HepG2 (cell line): ENCODE measurements around the gene NBL1. TPM values are rescaled to one million over a fixed set of nuclear protein-coding genes. Genes with fewer than 3 reads are reported as not detected.

Source experiments
- FOXP1 ChIP-seq, 2 experiments: fragments of 450-650 bp in 1 of 2; IDR thresholded peaks; 2 replicates each; pipeline ENCODE4 v1.6.1; 2017 to 2018; ENCODE audit warnings: antibody characterized with exemption in 1 of 2
- MBNL3 ChIP-seq: fragments of 250-450 bp; sonication (Bioruptor Pico); conservative IDR thresholded peaks from 2 replicates; pipeline ENCODE4 v1.8.0; 2022; ENCODE audit warnings: mild to moderate bottlenecking, inconsistent platforms
- MIER3 ChIP-seq: IDR thresholded peaks from 2 replicates; pipeline ENCODE4 v1.6.1; 2016; ENCODE audit warnings: missing compliant biosample characterization, borderline replicate concordance
- MYNN ChIP-seq: sonication (generic); formaldehyde crosslinking; IDR thresholded peaks from 2 replicates; pipeline ENCODE4 v1.4.0; 2020; ENCODE audit warnings: mild to moderate bottlenecking, low read depth, missing genetic modification reagents
- MZF1 ChIP-seq: sonication (generic); formaldehyde crosslinking; IDR thresholded peaks from 2 replicates; pipeline ENCODE4 v1.8.1; 2023; ENCODE audit warnings: mild to moderate bottlenecking, missing genetic modification reagents, borderline replicate concordance
- NFIB ChIP-seq: sonication (generic); formaldehyde crosslinking; IDR thresholded peaks from 2 replicates; pipeline ENCODE4 v1.9.0; 2021; ENCODE audit warnings: missing genetic modification reagents, mild to moderate bottlenecking, borderline replicate concordance
- PITX1 ChIP-seq: sonication (generic); formaldehyde crosslinking; IDR thresholded peaks from 2 replicates; pipeline ENCODE4 v1.5.1; 2020; ENCODE audit warnings: mild to moderate bottlenecking, missing genetic modification reagents
- SIX1 ChIP-seq: sonication (generic); formaldehyde crosslinking; IDR thresholded peaks from 2 replicates; pipeline ENCODE4 v1.4.0; 2020; ENCODE audit warnings: missing genetic modification reagents, borderline replicate concordance
- SMARCE1 ChIP-seq: fragments of 450-650 bp; IDR thresholded peaks from 2 replicates; pipeline ENCODE4 v1.6.1; 2017; ENCODE audit warnings: borderline replicate concordance
- ZFP1 ChIP-seq: IDR thresholded peaks from 2 replicates; pipeline ENCODE4 v1.6.1; 2016
- ZNF180 ChIP-seq: sonication (generic); formaldehyde crosslinking; IDR thresholded peaks from 2 replicates; pipeline ENCODE4 v1.4.0; 2020; ENCODE audit warnings: low read depth, missing genetic modification reagents, borderline replicate concordance
- ZNF256 ChIP-seq: sonication (generic); formaldehyde crosslinking; conservative IDR thresholded peaks from 2 replicates; pipeline ENCODE4 v1.4.0; 2020; ENCODE audit warnings: missing genetic modification reagents
- ZNF44 ChIP-seq: sonication (generic); formaldehyde crosslinking; IDR thresholded peaks from 2 replicates; pipeline ENCODE4 v1.5.1; 2020; ENCODE audit warnings: mild to moderate bottlenecking, missing genetic modification reagents
- ZNF674 ChIP-seq: sonication (generic); formaldehyde crosslinking; IDR thresholded peaks from 2 replicates; pipeline ENCODE4 v1.5.0; 2020; ENCODE audit warnings: low read depth, mild to moderate bottlenecking, missing genetic modification reagents
- ZSCAN20 ChIP-seq: sonication (generic); formaldehyde crosslinking; IDR thresholded peaks from 2 replicates; pipeline ENCODE4 v1.4.0; 2020; ENCODE audit warnings: missing genetic modification reagents, mild to moderate bottlenecking, borderline replicate concordance
- polyA plus RNA-seq, 8 experiments: library from polyadenylated mRNA; depleted of rRNA in 3 of 8; stranded (reverse) in 7 of 8; unstranded in 1 of 8; fragments of >200 nt; fragmentation: Illumina TruSeq in 4 of 8; extraction: Trizol in 4 of 8; gene quantifications; 2 replicates each; pipeline versions ENCODE4 v1.2.1 to v1.2.3, GENCODE V29; 2011 to 2016; ENCODE audit warnings: low read depth in 4 of 8, missing spikeins in 1 of 8, mixed read lengths in 1 of 8; ENCODE audit not compliant: insufficient read depth in 1 of 8
- total RNA-seq, 5 experiments: library from RNA; depleted of rRNA; stranded (reverse); fragments of >200 nt; fragmentation: Illumina TruSeq; extraction: Trizol; gene quantifications; 2 replicates each; pipeline ENCODE4 v1.2.3, GENCODE V29; 2016; ENCODE audit warnings: low read depth in 1 of 5
- TF ChIP-seq, protein P1 (sequence below): sonication (generic); formaldehyde crosslinking; IDR thresholded peaks from 2 replicates; pipeline ENCODE4 v1.5.0; 2020; ENCODE audit warnings: missing genetic modification reagents, mild to moderate bottlenecking, borderline replicate concordance
- TF ChIP-seq, protein P2 (sequence below): sonication (generic); formaldehyde crosslinking; IDR thresholded peaks from 2 replicates; pipeline ENCODE4 v1.5.0; 2020; ENCODE audit warnings: missing genetic modification reagents
- TF ChIP-seq, protein P3 (sequence below): sonication (generic); formaldehyde crosslinking; IDR thresholded peaks from 2 replicates; pipeline ENCODE4 v1.9.0; 2021; ENCODE audit warnings: missing genetic modification reagents, borderline replicate concordance
- TF ChIP-seq, protein P4 (sequence below): sonication (generic); formaldehyde crosslinking; IDR thresholded peaks from 2 replicates; pipeline ENCODE4 v1.4.0; 2020; ENCODE audit warnings: missing genetic modification reagents, mild to moderate bottlenecking, borderline replicate concordance
- TF ChIP-seq, protein P5 (sequence below): sonication (generic); formaldehyde crosslinking; IDR thresholded peaks from 2 replicates; pipeline ENCODE4 v1.4.0; 2020; ENCODE audit warnings: missing genetic modification reagents, borderline replicate concordance

The NBL1 gene
- total and polyA plus RNA-seq, 2 of the 13 experiments (the other 11 are each of a cell fraction or from before 2014, with no cell fraction given), result 2.7 to 13.8 TPM

DNA sequence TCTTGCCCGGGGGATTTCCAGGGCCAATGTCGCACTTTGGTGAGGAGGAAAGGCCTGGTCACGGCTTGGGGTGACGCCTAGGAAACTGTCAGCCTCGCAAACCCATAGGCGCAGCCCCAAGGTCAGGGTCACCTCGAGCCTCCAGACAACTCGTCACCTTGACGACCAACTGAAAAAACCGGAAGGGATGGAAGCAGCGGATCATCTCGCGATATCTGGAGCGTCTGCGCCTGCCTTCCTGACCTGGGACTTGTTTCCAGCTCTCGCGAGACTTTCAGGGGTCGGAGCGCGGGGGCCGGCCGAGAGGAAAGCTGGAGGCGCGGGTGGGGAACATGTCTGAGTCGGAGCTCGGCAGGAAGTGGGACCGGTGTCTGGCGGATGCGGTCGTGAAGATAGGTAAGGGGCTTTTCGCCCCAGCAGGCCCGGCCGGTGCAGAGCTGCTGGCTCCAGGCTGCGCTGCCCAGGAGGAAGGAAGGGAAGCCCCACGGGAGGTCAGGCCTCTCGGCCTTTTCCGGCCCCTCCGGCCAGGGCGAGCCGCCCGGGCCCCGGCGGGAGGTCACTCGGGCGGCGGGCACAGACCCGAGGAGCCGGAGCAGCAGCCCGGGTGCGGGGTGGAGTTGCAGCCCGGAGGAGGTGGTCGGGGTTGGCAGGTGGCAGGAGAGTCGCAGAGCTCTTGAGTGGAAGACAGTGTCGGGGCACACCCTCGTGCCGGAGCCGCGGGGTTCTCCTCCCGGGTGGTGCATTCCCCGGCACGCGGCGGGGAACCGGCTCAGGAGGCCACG lies 47.2 kb upstream of the NBL1 start (continued):
- TF ChIP-seq, protein P1, sequence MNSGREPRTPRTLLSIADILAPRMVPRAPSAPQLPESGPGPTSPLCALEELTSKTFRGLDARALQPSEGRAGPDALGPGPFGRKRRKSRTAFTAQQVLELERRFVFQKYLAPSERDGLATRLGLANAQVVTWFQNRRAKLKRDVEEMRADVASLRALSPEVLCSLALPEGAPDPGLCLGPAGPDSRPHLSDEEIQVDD (CRISPR knock-in tag), result no peak; the same call in 1 of the 2 replicates
- peak; percentile 62; the same call in 1 of the 2 replicates for TF ChIP-seq ZSCAN20 (CRISPR knock-in tag)
- no peak for TF ChIP-seq ZNF256
- TF ChIP-seq, protein P2, sequence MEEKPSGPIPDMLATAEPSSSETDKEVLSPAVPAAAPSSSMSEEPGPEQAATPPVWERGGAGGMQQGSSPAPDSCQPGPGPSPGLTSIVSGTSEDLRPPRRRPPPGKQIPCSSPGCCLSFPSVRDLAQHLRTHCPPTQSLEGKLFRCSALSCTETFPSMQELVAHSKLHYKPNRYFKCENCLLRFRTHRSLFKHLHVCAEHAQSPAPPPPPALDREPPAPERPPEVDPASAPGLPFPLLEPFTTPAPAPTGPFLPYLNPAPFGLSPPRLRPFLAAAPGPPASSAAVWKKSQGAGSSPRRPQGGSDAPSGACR (CRISPR knock-in tag), result no peak
- TF ChIP-seq, protein P3, sequence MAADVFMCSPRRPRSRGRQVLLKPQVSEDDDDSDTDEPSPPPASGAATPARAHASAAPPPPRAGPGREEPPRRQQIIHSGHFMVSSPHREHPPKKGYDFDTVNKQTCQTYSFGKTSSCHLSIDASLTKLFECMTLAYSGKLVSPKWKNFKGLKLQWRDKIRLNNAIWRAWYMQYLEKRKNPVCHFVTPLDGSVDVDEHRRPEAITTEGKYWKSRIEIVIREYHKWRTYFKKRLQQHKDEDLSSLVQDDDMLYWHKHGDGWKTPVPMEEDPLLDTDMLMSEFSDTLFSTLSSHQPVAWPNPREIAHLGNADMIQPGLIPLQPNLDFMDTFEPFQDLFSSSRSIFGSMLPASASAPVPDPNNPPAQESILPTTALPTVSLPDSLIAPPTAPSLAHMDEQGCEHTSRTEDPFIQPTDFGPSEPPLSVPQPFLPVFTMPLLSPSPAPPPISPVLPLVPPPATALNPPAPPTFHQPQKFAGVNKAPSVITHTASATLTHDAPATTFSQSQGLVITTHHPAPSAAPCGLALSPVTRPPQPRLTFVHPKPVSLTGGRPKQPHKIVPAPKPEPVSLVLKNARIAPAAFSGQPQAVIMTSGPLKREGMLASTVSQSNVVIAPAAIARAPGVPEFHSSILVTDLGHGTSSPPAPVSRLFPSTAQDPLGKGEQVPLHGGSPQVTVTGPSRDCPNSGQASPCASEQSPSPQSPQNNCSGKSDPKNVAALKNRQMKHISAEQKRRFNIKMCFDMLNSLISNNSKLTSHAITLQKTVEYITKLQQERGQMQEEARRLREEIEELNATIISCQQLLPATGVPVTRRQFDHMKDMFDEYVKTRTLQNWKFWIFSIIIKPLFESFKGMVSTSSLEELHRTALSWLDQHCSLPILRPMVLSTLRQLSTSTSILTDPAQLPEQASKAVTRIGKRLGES (CRISPR knock-in tag), result no peak
- no peak for TF ChIP-seq FOXP1 (IDR thresholded peaks at IDR 0.05)
- TF ChIP-seq FOXP1 (CRISPR knock-in tag; IDR thresholded peaks at IDR 0.05), result no peak
- no peak for TF ChIP-seq ZFP1
- no peak for TF ChIP-seq SMARCE1
- no peak for TF ChIP-seq MBNL3 (CRISPR knock-in tag)
- no peak; the same call in 1 of the 2 replicates for TF ChIP-seq ZNF44 (CRISPR knock-in tag)
- TF ChIP-seq, protein P4, sequence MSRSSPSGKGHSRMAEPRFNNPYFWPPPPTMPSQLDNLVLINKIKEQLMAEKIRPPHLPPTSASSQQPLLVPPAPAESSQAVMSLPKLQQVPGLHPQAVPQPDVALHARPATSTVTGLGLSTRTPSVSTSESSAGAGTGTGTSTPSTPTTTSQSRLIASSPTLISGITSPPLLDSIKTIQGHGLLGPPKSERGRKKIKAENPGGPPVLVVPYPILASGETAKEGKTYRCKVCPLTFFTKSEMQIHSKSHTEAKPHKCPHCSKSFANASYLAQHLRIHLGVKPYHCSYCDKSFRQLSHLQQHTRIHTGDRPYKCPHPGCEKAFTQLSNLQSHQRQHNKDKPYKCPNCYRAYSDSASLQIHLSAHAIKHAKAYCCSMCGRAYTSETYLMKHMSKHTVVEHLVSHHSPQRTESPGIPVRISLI (CRISPR knock-in tag), result peak; percentile 92
- TF ChIP-seq MIER3 (CRISPR knock-in tag), result peak; percentile 17; the same call in 1 of the 2 replicates
- no peak for TF ChIP-seq SIX1 (CRISPR knock-in tag)
- TF ChIP-seq MZF1 (CRISPR knock-in tag), result no peak
- no peak for TF ChIP-seq ZNF180 (CRISPR knock-in tag)
- no peak for TF ChIP-seq MYNN (CRISPR knock-in tag)
- TF ChIP-seq PITX1 (CRISPR knock-in tag), result no peak
- TF ChIP-seq, protein P5, sequence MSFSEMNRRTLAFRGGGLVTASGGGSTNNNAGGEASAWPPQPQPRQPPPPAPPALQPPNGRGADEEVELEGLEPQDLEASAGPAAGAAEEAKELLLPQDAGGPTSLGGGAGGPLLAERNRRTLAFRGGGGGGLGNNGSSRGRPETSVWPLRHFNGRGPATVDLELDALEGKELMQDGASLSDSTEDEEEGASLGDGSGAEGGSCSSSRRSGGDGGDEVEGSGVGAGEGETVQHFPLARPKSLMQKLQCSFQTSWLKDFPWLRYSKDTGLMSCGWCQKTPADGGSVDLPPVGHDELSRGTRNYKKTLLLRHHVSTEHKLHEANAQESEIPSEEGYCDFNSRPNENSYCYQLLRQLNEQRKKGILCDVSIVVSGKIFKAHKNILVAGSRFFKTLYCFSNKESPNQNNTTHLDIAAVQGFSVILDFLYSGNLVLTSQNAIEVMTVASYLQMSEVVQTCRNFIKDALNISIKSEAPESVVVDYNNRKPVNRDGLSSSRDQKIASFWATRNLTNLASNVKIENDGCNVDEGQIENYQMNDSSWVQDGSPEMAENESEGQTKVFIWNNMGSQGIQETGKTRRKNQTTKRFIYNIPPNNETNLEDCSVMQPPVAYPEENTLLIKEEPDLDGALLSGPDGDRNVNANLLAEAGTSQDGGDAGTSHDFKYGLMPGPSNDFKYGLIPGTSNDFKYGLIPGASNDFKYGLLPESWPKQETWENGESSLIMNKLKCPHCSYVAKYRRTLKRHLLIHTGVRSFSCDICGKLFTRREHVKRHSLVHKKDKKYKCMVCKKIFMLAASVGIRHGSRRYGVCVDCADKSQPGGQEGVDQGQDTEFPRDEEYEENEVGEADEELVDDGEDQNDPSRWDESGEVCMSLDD, result no peak
- no peak for TF ChIP-seq NFIB (CRISPR knock-in tag)
- TF ChIP-seq ZNF674, result no peak
